Activated naive CD4-positive, alpha-beta T cell treated with Interleukin-2 at 50 U/mL for 16 hours (primary cell): ENCODE data around the gene FFAR1.
A peak's percentile ranks its signal among the peaks of the same experiment; 100 is the strongest.

Source experiments
- DNase-seq: peaks from one replicate; pipeline ENCODE4 v3.0.0-alpha.2; 2020

FFAR1 gene

GRCh38 chr19:35315883-35316282, 31.8 kb upstream of the FFAR1 start:
- DNase-seq: no peak

- no peak for DNase-seq
Observed at GRCh38 chr19:35316560-35316959, 31.1 kb upstream of the FFAR1 start.

GRCh38 chr19:35317464-35318043, 30.1 kb upstream of the FFAR1 start:
- no peak for DNase-seq

GRCh38 chr19:35318679-35319448, 28.8 kb upstream of the FFAR1 start:
- no peak for DNase-seq

- no peak for DNase-seq
Observed at GRCh38 chr19:35320065-35320713, 27.5 kb upstream of the FFAR1 start.

GRCh38 chr19:35321291-35321690, 26.4 kb upstream of the FFAR1 start:
- DNase-seq: no peak

GRCh38 chr19:35322014-35322413, 25.7 kb upstream of the FFAR1 start:
- no peak for DNase-seq

- DNase-seq: no peak
Observed at GRCh38 chr19:35327642-35328041, 20.1 kb upstream of the FFAR1 start.

- DNase-seq: no peak
Observed at GRCh38 chr19:35328851-35329285, 18.8 kb upstream of the FFAR1 start, which contains the start of gene CD22. Gene CD22, plus strand, starts transcription at chr19:35329187. Its CDS starts 2,854 bp downstream, at chr19:35332041.

- no peak for DNase-seq
Observed at GRCh38 chr19:35329323-35329722, 18.4 kb upstream of the FFAR1 start.

GRCh38 chr19:35330475-35330874, 17.2 kb upstream of the FFAR1 start:
- no peak for DNase-seq

- no peak for DNase-seq
Observed at GRCh38 chr19:35331551-35332214, 16.0 kb upstream of the FFAR1 start.

GRCh38 chr19:35332817-35333216, 14.9 kb upstream of the FFAR1 start:
- peak; percentile 21 for DNase-seq

- no peak for DNase-seq
Observed at GRCh38 chr19:35334144-35334753, 13.5 kb upstream of the FFAR1 start.

GRCh38 chr19:35336166-35336955, 11.3 kb upstream of the FFAR1 start:
- no peak for DNase-seq

GRCh38 chr19:35337097-35337983, 10.4 kb upstream of the FFAR1 start:
- DNase-seq: no peak

- no peak for DNase-seq
Observed at GRCh38 chr19:35337984-35338296, 9.8 kb upstream of the FFAR1 start.

GRCh38 chr19:35340431-35340830, 7.3 kb upstream of the FFAR1 start:
- no peak for DNase-seq

- DNase-seq: no peak
Observed at GRCh38 chr19:35341006-35341405, 6.7 kb upstream of the FFAR1 start.

- no peak for DNase-seq
Observed at GRCh38 chr19:35341565-35342225, 6.0 kb upstream of the FFAR1 start.

- DNase-seq: no peak
Observed at GRCh38 chr19:35342430-35342829, 5.3 kb upstream of the FFAR1 start.
